GM12892 (cell line): Measurements from ENCODE around the gene PLXNB2.
"Not testable (repeated sequence)": the region's sequence is repeated elsewhere in the genome, so short reads cannot be mapped to it uniquely, and the experiment has no call there.

Experiments used
- DNase-seq: peaks from one replicate; pipeline ENCODE4 v3.0.0; 2011; ENCODE audit not compliant: insufficient read length
- FAIRE-seq: peaks from 2 replicates; lab custom pipeline; 2011; peaks lifted over from hg19 to GRCh38; lab: Jason Lieb, UNC
- POLR2A ChIP-seq: IDR thresholded peaks from 2 replicates; pipeline ENCODE4 v1.6.1; 2011; ENCODE audit warnings: low read depth, low read length, control low read depth
- POLR2AphosphoS5 ChIP-seq: IDR thresholded peaks from 2 replicates; pipeline ENCODE4 v1.6.1; 2011; ENCODE audit warnings: low read depth, low read length, control low read depth
- TAF1 ChIP-seq: IDR thresholded peaks from 2 replicates; pipeline ENCODE4 v1.6.1; 2011; ENCODE audit warnings: low read depth, mild to moderate bottlenecking, control low read depth, low read length, borderline replicate concordance

The PLXNB2 gene

DNA sequence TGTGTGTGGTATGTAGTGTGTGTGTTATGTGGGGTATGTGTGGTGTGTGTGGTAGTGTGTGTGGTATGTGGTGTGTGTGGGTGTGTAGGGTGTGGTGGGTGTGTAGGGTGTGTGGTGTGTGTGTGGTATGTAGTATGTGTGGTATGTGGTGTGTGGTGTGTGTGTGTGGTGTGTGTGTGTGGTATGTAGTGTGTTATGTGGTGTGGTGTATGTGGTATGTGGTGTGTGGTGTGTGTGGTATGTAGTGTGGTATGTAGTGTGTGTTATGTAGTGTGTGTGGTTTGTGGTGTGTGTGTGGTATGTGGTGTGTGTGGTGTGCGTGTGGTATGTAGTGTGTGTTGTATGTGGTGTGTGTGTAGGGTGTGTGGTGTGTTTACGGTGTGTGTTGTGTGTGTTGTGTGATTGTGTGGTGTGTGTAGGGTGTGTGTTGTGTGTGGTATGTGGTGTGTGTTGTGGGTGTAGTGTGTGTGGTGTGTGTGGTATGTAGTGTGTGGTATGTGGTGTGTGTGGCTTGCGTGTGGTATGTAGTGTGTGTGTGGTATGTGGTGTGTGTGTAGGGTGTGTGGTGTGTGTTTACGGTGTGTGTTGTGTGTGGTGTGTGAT is 31.5 kb upstream of the PLXNB2 start:
- TF ChIP-seq POLR2A (no peak), POLR2AphosphoS5 (no peak), TAF1 (no peak)
- FAIRE-seq (peak; percentile 95), DNase-seq (no peak)

- DNase-seq (no peak), FAIRE-seq (no peak)
- TF ChIP-seq POLR2AphosphoS5, result no peak
- TF ChIP-seq TAF1, result no peak
- TF ChIP-seq POLR2A, result no peak
Observed at GRCh38 chr22:50338042-50338573, 30.7 kb upstream of the PLXNB2 start.

- TF ChIP-seq TAF1 (no peak), POLR2A (no peak), POLR2AphosphoS5 (no peak)
- FAIRE-seq, result no peak
Observed at GRCh38 chr22:50337262-50338041, 30.0 kb upstream of the PLXNB2 start.

DNA sequence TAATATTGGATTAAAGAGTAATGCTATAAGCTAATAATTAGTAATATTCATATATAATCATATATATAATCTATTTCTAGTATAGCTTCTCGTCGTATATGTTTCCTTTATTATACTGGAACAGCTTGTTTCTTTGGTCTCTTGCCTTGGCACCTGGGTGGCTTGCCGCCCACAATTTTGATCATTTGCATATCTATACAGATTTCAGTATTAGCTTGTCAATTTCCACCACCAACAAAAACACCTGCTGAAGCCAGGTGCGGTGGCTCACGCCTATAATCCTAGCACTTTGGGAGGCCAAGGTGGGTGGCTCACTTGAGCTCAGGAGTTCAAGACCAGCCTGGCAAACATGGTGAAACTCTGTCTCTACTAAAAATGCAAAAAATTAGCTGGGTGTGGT is 27.0 kb upstream of the PLXNB2 start:
- not testable (repeated sequence) for FAIRE-seq, DNase-seq

More at GRCh38 chr22:50337262-50338041, 30.0 kb upstream of the PLXNB2 start:
- DNase-seq, result no peak

GRCh38 chr22:50329236-50329635 is 21.8 kb upstream of the PLXNB2 start:
- TF ChIP-seq POLR2A, result no peak
- no peak for TF ChIP-seq TAF1
- no peak for TF ChIP-seq POLR2AphosphoS5
- no peak for FAIRE-seq
- no peak for DNase-seq

- TF ChIP-seq POLR2AphosphoS5, result no peak
- no peak for TF ChIP-seq POLR2A
- TF ChIP-seq TAF1, result no peak
- DNase-seq, result no peak
- no peak for FAIRE-seq
Observed at GRCh38 chr22:50327711-50328019, 20.2 kb upstream of the PLXNB2 start.

DNA sequence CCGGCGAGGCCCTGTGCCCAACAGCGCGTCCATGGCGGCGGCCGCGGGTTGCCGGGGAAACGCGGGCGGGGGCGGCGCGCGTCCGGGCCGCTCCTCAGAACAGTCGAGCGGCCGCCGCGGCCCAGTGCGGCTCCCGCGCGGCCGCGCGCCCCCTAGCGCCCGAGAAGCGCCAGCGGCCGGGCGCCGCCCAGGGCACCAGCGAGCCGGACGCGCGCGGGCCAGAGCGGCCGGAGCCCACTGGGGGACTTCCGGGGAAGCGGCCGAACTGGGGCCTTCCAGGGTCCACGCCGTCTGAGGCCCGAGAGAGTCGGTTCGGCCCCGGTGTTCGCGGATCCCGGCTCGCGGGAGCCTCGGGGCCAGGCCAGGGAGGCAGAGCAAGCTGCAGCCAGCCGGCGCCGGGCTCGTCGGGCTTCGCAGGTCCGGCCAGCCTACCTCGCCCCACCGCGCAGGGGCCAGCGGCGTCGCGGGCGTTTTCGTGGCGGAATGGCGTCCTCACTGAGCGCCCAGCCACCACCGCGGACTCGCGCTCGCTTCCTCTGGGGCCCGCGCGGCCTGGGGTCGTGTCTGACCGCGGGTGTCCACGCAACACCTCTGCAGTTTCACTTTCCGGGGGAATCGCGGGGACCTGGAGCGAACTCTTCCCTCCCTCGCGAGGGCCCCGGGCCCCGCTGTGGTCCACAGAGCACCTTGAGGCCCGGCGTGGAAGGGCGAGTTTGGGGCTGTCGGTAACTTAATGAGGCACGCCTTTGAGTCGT is 19.7 kb upstream of the PLXNB2 start, which contains the start of gene DENND6B:
Gene DENND6B (minus strand): TSS at position 57 of the 755 bp plus-strand sequence. CDS start 24 bp downstream, at position 33.
- FAIRE-seq, result peak; percentile 88
- peak; percentile 23; the same call in 1 of the 2 replicates for TF ChIP-seq TAF1
- TF ChIP-seq POLR2A, result peak; percentile 74; the same call in 1 of the 2 replicates
- no peak; the same call in 1 of the 2 replicates for TF ChIP-seq POLR2AphosphoS5
- DNase-seq, result peak; percentile 89

- no peak for DNase-seq
- no peak for TF ChIP-seq POLR2AphosphoS5
- no peak for TF ChIP-seq POLR2A
- TF ChIP-seq TAF1, result no peak
- no peak for FAIRE-seq
Observed at GRCh38 chr22:50326225-50326955, 18.9 kb upstream of the PLXNB2 start.

DNA sequence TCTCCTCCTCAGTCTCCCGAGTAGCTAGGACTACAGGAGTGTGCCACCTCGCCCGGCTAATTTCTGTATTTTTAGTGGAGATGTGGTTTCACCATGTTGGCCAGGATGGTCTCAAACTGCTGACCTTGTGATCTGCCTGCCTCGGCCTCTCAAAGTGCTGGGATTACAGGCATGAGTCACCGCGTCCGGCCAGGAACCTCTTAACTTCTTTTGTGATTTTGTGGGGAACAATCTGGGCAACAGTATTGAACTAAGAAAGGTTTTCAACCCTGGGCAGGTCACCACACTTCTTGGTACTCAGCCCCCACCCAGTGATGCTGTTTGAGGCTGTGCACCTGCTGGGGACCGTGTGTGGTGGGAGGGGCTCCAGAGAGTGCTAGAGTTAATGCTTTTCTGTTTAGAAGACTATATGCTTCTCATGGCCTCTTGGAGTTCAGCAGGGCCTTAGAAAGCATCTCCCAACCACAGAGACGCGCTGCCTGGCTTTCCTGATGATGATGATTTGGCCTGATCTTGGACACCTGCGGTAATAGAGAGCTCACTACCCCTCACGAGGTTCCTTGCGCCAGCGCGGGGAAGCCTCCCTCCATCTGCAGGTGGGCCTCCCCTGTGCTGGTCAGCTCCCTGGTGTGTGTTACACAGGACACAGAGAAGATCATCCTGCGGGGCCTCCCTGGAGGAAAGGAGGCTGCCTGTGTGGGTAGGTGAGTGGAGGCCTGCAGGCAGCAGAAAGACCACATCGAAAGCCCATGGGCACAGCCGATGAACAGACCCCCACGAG is 18.2 kb upstream of the PLXNB2 start:
- FAIRE-seq (no peak), DNase-seq (no peak)

GRCh38 chr22:50323900-50324299 is 16.5 kb upstream of the PLXNB2 start:
- DNase-seq, result no peak
- no peak for FAIRE-seq
- TF ChIP-seq POLR2AphosphoS5 (no peak), TAF1 (no peak), POLR2A (no peak)

More for the DNA sequence above, 18.2 kb upstream of the PLXNB2 start:
- TF ChIP-seq POLR2AphosphoS5 (no peak), TAF1 (no peak), POLR2A (no peak)

- not testable (repeated sequence) for FAIRE-seq, DNase-seq
Observed at GRCh38 chr22:50322382-50323104, 15.1 kb upstream of the PLXNB2 start.
